BE2C (cell line): ENCODE data around the gene ZSCAN12.

Experiments
- DNase-seq: peaks from one replicate; pipeline ENCODE4 v3.0.0-alpha.2; 2020
- H3K27me3 ChIP-seq: fragments of 250-450 bp; sonication (Bioruptor Pico); 2 replicates; pipeline ENCODE4 v1.5.1; 2020; ENCODE audit warnings: mild to moderate bottlenecking
- H3K36me3 ChIP-seq: fragments of 250-450 bp; sonication (Bioruptor Pico); 2 replicates; pipeline ENCODE4 v1.5.1; 2020; ENCODE audit warnings: mild to moderate bottlenecking
- H3K4me1 ChIP-seq: fragments of 250-450 bp; sonication (Bioruptor Pico); 2 replicates; pipeline ENCODE4 v1.5.1; 2020
- H3K4me3 ChIP-seq: 2 replicates; pipeline ENCODE4 v1.5.1; 2011; ENCODE audit warnings: low read depth, low read length
- H3K9me3 ChIP-seq: fragments of 250-450 bp; sonication (Bioruptor Pico); 2 replicates; pipeline ENCODE4 v1.5.1; 2020
- CTCF ChIP-seq: IDR thresholded peaks from 2 replicates; pipeline ENCODE4 v1.5.1; 2012; ENCODE audit warnings: mild to moderate bottlenecking, low read depth, low read length

The ZSCAN12 gene

GRCh38 chr6:28353981-28354676 lies 45.4 kb downstream of the ZSCAN12 start:
- H3K27me3 ChIP-seq: no peaks in the 10 kb centered on the region
- no peaks in the 10 kb centered on the region for H3K4me1 ChIP-seq
- no peaks in the 10 kb centered on the region for H3K9me3 ChIP-seq
- peak; percentile 22 for DNase-seq
- H3K4me3 ChIP-seq: no peak overlapping the region
- TF ChIP-seq CTCF: no peak
- no peaks in the 10 kb centered on the region for H3K36me3 ChIP-seq

GRCh38 chr6:28353356-28353755 lies 46.2 kb downstream of the ZSCAN12 start:
- Histone ChIP-seq H3K27me3 (no peaks in the 10 kb centered on the region), H3K36me3 (no peaks in the 10 kb centered on the region), H3K4me3 (no peak overlapping the region), H3K9me3 (no peaks in the 10 kb centered on the region), H3K4me1 (no peaks in the 10 kb centered on the region)
- TF ChIP-seq CTCF: no peak
- DNase-seq: no peak

DNA sequence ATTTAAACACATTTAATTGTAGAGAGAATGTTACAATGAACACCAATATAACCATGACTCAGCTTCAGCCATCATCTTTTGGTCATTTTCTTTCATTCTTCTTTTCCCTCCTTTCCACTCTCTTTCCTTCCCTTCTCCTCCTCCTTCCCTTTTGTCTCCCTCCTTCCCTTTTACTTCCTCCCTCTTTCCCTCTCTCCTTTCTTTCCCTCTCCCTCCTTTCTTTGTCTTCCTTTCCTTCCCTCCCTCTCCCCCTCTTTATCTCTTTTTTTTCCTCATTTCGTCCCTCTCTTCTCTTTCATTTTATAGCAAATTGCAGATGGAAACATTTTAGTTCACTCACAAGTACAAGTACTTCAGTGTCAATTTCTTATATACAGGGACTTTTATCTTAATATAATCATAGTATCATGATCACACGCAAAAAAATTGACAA lies 48.0 kb downstream of the ZSCAN12 start:
- no peaks in the 10 kb centered on the region for H3K9me3 ChIP-seq
- DNase-seq: no peak
- no peaks in the 10 kb centered on the region for H3K4me1 ChIP-seq
- TF ChIP-seq CTCF: no peak
- H3K4me3 ChIP-seq: no peak overlapping the region
- peaks cover 8% of the 10 kb centered on the region for H3K27me3 ChIP-seq
- H3K36me3 ChIP-seq: no peaks in the 10 kb centered on the region

GRCh38 chr6:28351087-28351486 lies 48.5 kb downstream of the ZSCAN12 start:
- Histone ChIP-seq H3K27me3 (peaks cover 10% of the 10 kb centered on the region), H3K4me3 (peak overlapping the region; percentile 83), H3K4me1 (no peaks in the 10 kb centered on the region), H3K36me3 (no peaks in the 10 kb centered on the region), H3K9me3 (no peaks in the 10 kb centered on the region)
- no peak for DNase-seq
- TF ChIP-seq CTCF: no peak

GRCh38 chr6:28349892-28350737 lies 49.4 kb downstream of the ZSCAN12 start, which contains the start of gene ZKSCAN3:
ZKSCAN3 (plus strand) TSS chr6:28349947; CDS start chr6:28359587, 9,640 bp downstream.
- no peaks in the 10 kb centered on the region for H3K36me3 ChIP-seq

More at GRCh38 chr6:28349892-28350737, 49.4 kb downstream of the ZSCAN12 start, which contains the start of gene ZKSCAN3:
- Histone ChIP-seq H3K27me3 (peaks cover 19% of the 10 kb centered on the region), H3K4me3 (peak within 1 kb of the TSS; percentile 83), H3K9me3 (no peaks in the 10 kb centered on the region), H3K4me1 (no peaks in the 10 kb centered on the region)
- DNase-seq: peak; percentile 83
- no peak for TF ChIP-seq CTCF
